ENCODE measurements around the gene KRT8. TPM values are rescaled to one million over a fixed set of nuclear protein-coding genes. Genes with fewer than 3 reads are reported as not detected.
"Not testable (repeated sequence)": the region's sequence is repeated elsewhere in the genome, so short reads cannot be mapped to it uniquely, and the experiment has no call there.

The KRT8 gene
- total and polyA plus RNA-seq, 7 donors, result 20.6 to 3,526 (median 63.1) TPM

DNA sequence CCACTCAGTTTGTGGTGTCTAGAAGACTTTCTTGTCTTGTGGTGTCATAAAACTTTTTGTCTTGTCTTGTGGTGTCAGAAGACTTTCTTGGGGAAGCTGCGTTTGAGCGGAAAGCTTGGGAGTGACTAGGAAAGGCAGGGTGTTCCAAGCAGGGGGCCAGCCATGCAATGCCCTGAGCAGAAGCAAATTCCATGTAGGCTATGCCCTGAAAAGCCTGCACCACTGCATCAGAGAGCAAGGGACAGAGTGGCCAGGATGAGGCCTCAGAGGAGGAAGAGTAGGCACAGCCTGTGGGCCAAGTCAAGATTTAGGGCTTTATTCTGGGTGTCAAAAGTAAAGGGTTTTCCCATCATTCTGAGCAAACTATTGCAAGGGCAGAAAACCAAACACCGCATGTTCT, 14.5 kb downstream of the KRT8 start:
- no peak overlapping the region for H3K4me3 ChIP-seq
- H3K9me3 ChIP-seq, result no peaks in the 10 kb centered on the region
- no peak overlapping the region for H3K27ac ChIP-seq
- no peak for DNase-seq
- H3K4me1 ChIP-seq, result no peaks in the 10 kb centered on the region
- H3K27me3 ChIP-seq, result no peaks in the 10 kb centered on the region
- TF ChIP-seq EP300 (IDR thresholded peaks at IDR 0.05) (no peak), POLR2AphosphoS5 (IDR thresholded peaks at IDR 0.05) (no peak), POLR2A (IDR thresholded peaks at IDR 0.05) (no peak)
- TF ChIP-seq, protein P1, sequence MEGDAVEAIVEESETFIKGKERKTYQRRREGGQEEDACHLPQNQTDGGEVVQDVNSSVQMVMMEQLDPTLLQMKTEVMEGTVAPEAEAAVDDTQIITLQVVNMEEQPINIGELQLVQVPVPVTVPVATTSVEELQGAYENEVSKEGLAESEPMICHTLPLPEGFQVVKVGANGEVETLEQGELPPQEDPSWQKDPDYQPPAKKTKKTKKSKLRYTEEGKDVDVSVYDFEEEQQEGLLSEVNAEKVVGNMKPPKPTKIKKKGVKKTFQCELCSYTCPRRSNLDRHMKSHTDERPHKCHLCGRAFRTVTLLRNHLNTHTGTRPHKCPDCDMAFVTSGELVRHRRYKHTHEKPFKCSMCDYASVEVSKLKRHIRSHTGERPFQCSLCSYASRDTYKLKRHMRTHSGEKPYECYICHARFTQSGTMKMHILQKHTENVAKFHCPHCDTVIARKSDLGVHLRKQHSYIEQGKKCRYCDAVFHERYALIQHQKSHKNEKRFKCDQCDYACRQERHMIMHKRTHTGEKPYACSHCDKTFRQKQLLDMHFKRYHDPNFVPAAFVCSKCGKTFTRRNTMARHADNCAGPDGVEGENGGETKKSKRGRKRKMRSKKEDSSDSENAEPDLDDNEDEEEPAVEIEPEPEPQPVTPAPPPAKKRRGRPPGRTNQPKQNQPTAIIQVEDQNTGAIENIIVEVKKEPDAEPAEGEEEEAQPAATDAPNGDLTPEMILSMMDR (IDR thresholded peaks at IDR 0.05), result no peak
- H3K36me3 ChIP-seq, result no peaks in the 10 kb centered on the region
- 92 to 93% methylated on average over 3 of the region's 3 CpGs for WGBS, 2 donors
- intact Hi-C loops (cut with DNase I), result no loop called here

DNA sequence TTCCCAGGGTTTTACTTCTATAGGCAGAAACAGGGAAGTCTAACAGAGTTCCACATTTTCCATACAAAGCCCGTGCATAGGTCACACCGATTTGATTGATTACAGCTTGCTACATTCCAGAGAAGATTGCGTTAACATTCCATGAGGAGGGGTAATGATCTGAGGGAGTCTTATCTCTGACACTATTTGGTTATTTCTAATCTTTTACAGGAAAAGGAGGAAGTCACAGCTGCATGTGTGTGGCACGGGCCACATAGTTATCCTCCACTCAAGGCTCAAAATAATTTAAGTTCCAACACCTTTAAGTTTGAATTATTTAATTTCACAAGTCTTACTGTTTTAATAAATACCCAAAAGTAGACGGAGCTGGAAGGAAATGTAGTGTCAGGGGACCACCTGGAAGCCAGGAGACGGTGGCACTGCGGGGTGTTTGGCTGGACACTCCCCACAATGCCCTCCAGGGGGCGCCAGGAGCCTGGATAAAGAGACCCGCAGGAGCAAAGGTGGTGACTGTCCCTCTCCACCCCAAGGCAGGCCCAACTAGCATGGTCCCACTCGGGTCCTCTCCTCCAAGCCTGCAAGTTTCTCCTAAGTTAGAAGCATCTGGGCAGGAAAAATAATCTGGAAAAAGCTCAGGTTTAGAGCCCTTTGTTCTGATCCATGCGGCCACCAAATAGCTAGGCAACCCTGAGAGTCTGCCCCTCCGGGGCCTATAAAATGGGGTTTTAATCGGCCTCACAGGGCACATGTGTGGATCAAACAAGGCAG, 20.2 kb downstream of the KRT8 start:
- no peaks in the 10 kb centered on the region for H3K36me3 ChIP-seq
- H3K9me3 ChIP-seq, result no peaks in the 10 kb centered on the region
- 18 to 24% methylated on average over 13 of the region's 13 CpGs for WGBS, 2 donors
- H3K4me1 ChIP-seq, result peaks cover 0 to 6% (median 3%) of the 10 kb centered on the region in 4 donors
- peaks cover 0 to 2% (median 0%) of the 10 kb centered on the region in 3 donors for H3K27me3 ChIP-seq
- peak; percentile 85 for DNase-seq
- no peak overlapping the region for H3K4me3 ChIP-seq
- TF ChIP-seq, protein P1 (IDR thresholded peaks at IDR 0.05), result peak; percentile 60 to 93 (median 90)
- TF ChIP-seq POLR2A (IDR thresholded peaks at IDR 0.05), result no peak
- intact Hi-C loops (cut with DNase I), result loop anchor here (1.0 kb wide), 1 partner anchor 96 kb away; no protein-coding TSS in a partner anchor
- H3K27ac ChIP-seq, result no peak overlapping the region

DNA sequence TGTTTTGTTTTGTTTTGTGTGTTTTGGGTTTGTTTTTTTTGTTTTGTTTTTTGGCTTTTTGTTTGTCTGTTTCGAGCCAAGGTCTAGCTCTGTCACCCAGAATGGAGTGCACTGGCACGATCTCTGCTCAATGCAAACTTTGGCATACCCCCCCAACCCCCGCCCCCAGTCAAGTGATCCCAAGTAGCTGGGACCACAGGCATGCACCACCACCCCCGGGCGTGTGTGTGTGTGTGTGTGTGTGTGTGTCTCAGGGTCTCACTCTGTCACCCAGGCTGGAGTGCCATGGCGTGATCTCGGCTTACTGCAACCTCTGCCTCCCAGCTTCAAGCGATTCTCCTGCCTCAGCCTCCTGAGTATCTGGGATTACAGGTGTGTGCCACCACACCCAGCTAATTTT, 24.4 kb downstream of the KRT8 start:
- not testable (repeated sequence) for H3K9me3 ChIP-seq, DNase-seq, H3K27me3 ChIP-seq, H3K27ac ChIP-seq, H3K36me3 ChIP-seq, H3K4me3 ChIP-seq
- 70 to 77% methylated on average over 8 of the region's 8 CpGs for WGBS, 2 donors
- peaks cover 0 to 22% (median 17%) of the 10 kb centered on the region in 4 donors for H3K4me1 ChIP-seq
- intact Hi-C loops (cut with DNase I), result loop anchor here (1.0 to 2.0 kb wide), 2 partner anchors 508 to 728 kb away; no protein-coding TSS in a partner anchor

DNA sequence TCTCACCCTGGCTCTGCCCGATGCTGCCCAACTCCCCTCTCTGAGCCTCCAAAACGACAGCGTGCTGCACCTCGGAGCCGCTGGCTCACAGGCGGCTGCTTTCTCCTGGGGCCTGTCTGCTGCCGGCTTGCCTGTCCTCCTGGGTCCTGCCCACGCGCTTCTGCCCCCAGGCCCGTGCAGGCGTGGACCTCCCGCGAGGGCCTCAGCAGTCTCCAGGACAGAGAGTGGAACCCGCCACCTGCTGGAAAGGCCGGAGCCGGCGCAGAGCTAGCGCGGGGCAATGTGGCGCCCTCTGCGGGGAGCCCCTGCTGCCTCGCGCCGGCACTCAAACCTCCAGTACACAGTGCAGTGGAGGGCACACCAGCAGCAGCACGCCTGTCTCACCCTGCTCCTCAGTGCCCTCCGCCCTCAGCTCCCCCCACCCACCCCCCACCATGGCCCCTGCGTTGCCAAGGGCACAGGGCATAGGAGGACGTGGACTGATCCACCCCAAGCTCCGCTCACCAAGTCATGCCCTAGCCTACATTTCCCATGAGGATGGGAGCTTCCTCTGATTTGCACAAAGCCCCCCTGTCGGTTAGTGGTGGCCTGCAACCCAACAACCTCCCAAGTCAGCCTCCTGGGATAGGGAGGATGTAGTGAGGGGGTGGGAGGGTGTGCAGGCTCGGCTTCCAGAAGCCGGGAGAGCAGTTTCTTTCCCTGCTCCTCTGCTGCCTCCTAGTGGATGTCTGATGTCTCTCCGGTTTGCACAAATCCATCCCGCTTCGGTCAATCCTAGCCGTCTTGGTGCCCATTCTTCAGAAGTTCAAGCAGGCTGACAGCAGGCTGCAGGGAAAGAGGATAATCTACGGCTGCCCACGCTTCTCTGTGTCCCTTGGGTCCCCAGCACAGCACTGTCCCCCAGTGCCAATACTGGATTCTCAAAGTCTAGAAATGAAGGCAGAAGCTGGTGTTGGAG, 25.2 kb downstream of the KRT8 start:
- no peak for TF ChIP-seq POLR2A (IDR thresholded peaks at IDR 0.05)
- TF ChIP-seq, protein P1 (IDR thresholded peaks at IDR 0.05), result peak; percentile 72 to 82 (median 76)
- no peak for TF ChIP-seq EP300 (IDR thresholded peaks at IDR 0.05)
- no peak for TF ChIP-seq POLR2AphosphoS5 (IDR thresholded peaks at IDR 0.05)
- intact Hi-C loops (cut with DNase I), result loop anchor here (1.0 to 2.0 kb wide), 3 partner anchors 297 to 727 kb away; no protein-coding TSS in a partner anchor
- DNase-seq, result peak; percentile 87
- Histone ChIP-seq H3K27me3 (no peaks in the 10 kb centered on the region), H3K9me3 (no peaks in the 10 kb centered on the region), H3K4me3 (peak overlapping the region in 3 of 4 donors; percentile 7 to 35 (median 19)), H3K27ac (peak overlapping the region in 3 of 4 donors; percentile 15 to 61 (median 56)), H3K36me3 (no peaks in the 10 kb centered on the region), H3K4me1 (peaks cover 0 to 25% (median 19%) of the 10 kb centered on the region in 4 donors)
- 4 to 9% methylated on average over 38 of the region's 38 CpGs for WGBS, 2 donors

Measured in sigmoid colon (tissue), 7 donors.